Measurements from ENCODE around the gene KCNJ10.

Gene KCNJ10

GRCh38 chr1:160085686-160086455, 15.9 kb upstream of the KCNJ10 start:
- DNase-seq: peak; percentile 83 to 95
- Histone ChIP-seq H3K4me1 (peaks cover 0 to 45% (median 35%) of the 10 kb centered on the region in 4 donors), H3K27me3 (peaks cover 0 to 6% of the 10 kb centered on the region in 2 donors), H3K4me3 (peak overlapping the region in 1 of 2 donors; percentile 4), H3K36me3 (peaks cover 5 to 38% (median 27%) of the 10 kb centered on the region in 3 donors), H3K27ac (peak overlapping the region; percentile 77 to 84), H3K9me3 (no peaks in the 10 kb centered on the region)
- TF ChIP-seq CTCF (IDR thresholded peaks at IDR 0.05): peak; percentile 76 to 91
- intact Hi-C loops (cut with DNase I; ENCODE audit: low total_unique reads): loop anchor here (1.0 kb wide), 1 partner anchor 12 kb away; the partner anchor contains the start of gene IGSF8

GRCh38 chr1:160084771-160085321, 14.9 kb upstream of the KCNJ10 start:
- Histone ChIP-seq H3K36me3 (peaks cover 0 to 28% (median 19%) of the 10 kb centered on the region in 3 donors), H3K27ac (peak overlapping the region; percentile 77 to 84), H3K4me1 (peaks cover 0 to 49% (median 34%) of the 10 kb centered on the region in 4 donors), H3K4me3 (peak overlapping the region; percentile 8 to 13), H3K27me3 (peaks cover 0 to 6% of the 10 kb centered on the region in 2 donors), H3K9me3 (no peaks in the 10 kb centered on the region)
- intact Hi-C loops (cut with DNase I; ENCODE audit: low total_unique reads): loop anchor here (5.0 kb wide), 1 partner anchor 163 kb away; no protein-coding TSS in a partner anchor
- no peak for TF ChIP-seq CTCF (IDR thresholded peaks at IDR 0.05)
- DNase-seq: peak in 1 of 2 donors; percentile 87

- peaks cover 0 to 6% of the 10 kb centered on the region in 2 donors for H3K27me3 ChIP-seq
Observed at GRCh38 chr1:160083968-160084770, 14.2 kb upstream of the KCNJ10 start.

GRCh38 chr1:160082926-160083325, 13.0 kb upstream of the KCNJ10 start:
- Histone ChIP-seq H3K4me1 (peaks cover 0 to 49% (median 34%) of the 10 kb centered on the region in 4 donors), H3K27me3 (peaks cover 0 to 13% of the 10 kb centered on the region in 2 donors), H3K9me3 (no peaks in the 10 kb centered on the region), H3K27ac (no peak overlapping the region), H3K4me3 (no peak overlapping the region), H3K36me3 (peaks cover 0 to 9% (median 3%) of the 10 kb centered on the region in 3 donors)
- DNase-seq: no peak
- TF ChIP-seq CTCF (IDR thresholded peaks at IDR 0.05): no peak
- intact Hi-C loops (cut with DNase I; ENCODE audit: low total_unique reads): loop anchor here (5.0 kb wide), 1 partner anchor 161 kb away; no protein-coding TSS in a partner anchor

More at GRCh38 chr1:160083968-160084770, 14.2 kb upstream of the KCNJ10 start:
- Histone ChIP-seq H3K4me3 (peak overlapping the region; percentile 8 to 19), H3K27ac (peak overlapping the region; percentile 77 to 84), H3K36me3 (peaks cover 0 to 21% (median 14%) of the 10 kb centered on the region in 3 donors), H3K9me3 (no peaks in the 10 kb centered on the region), H3K4me1 (peaks cover 0 to 49% (median 34%) of the 10 kb centered on the region in 4 donors)
- peak; percentile 18 to 37 for TF ChIP-seq CTCF (IDR thresholded peaks at IDR 0.05)
- intact Hi-C loops (cut with DNase I; ENCODE audit: low total_unique reads): loop anchor here (5.0 kb wide), 1 partner anchor 162 kb away; no protein-coding TSS in a partner anchor
- no peak for DNase-seq

- no peak overlapping the region for H3K4me3 ChIP-seq
- H3K4me1 ChIP-seq: peaks cover 0 to 49% (median 34%) of the 10 kb centered on the region in 4 donors
- no peak for DNase-seq
- TF ChIP-seq CTCF (IDR thresholded peaks at IDR 0.05): no peak
- H3K9me3 ChIP-seq: no peaks in the 10 kb centered on the region
- H3K27me3 ChIP-seq: peaks cover 0 to 14% of the 10 kb centered on the region in 2 donors
- H3K36me3 ChIP-seq: peaks cover 0 to 5% (median 0%) of the 10 kb centered on the region in 3 donors
- H3K27ac ChIP-seq: no peak overlapping the region
- intact Hi-C loops (cut with DNase I; ENCODE audit: low total_unique reads): loop anchor here (5.0 kb wide), 1 partner anchor 160 kb away; no protein-coding TSS in a partner anchor
Observed at GRCh38 chr1:160082487-160082886, 12.5 kb upstream of the KCNJ10 start.

Data from tibial artery (tissue), 4 donors.